Femur (tissue), 1 donor: ENCODE results near the gene AP2B1.

Experiments
- DNase-seq: peaks from one replicate; pipeline ENCODE4 v3.0.0-alpha.2; 2017

AP2B1 gene

GRCh38 chr17:35641032-35641431 lies 53.9 kb downstream of the AP2B1 start:
- DNase-seq: no peak

GRCh38 chr17:35645923-35646322 lies 58.8 kb downstream of the AP2B1 start:
- DNase-seq: no peak

- DNase-seq: no peak
Measured at GRCh38 chr17:35651467-35651866, 64.3 kb downstream of the AP2B1 start.

GRCh38 chr17:35653619-35654361 lies 66.7 kb downstream of the AP2B1 start:
- no peak for DNase-seq

GRCh38 chr17:35655303-35655702 lies 68.2 kb downstream of the AP2B1 start:
- DNase-seq: no peak

- DNase-seq: no peak
Measured at GRCh38 chr17:35660902-35661301, 73.8 kb downstream of the AP2B1 start.

- DNase-seq: no peak
Measured at GRCh38 chr17:35664685-35665084, 77.6 kb downstream of the AP2B1 start.

- no peak for DNase-seq
Measured at GRCh38 chr17:35665662-35666061, 78.5 kb downstream of the AP2B1 start.

GRCh38 chr17:35666070-35666469 lies 78.9 kb downstream of the AP2B1 start:
- DNase-seq: no peak

- DNase-seq: no peak
Measured at GRCh38 chr17:35666967-35667532, 79.9 kb downstream of the AP2B1 start.

GRCh38 chr17:35668802-35669201 lies 81.7 kb downstream of the AP2B1 start:
- no peak for DNase-seq

- no peak for DNase-seq
Measured at GRCh38 chr17:35674552-35674951, 87.4 kb downstream of the AP2B1 start.

- DNase-seq: no peak
Measured at GRCh38 chr17:35676441-35676840, 89.3 kb downstream of the AP2B1 start.

GRCh38 chr17:35679007-35679682 lies 92.0 kb downstream of the AP2B1 start:
- DNase-seq: no peak

GRCh38 chr17:35683591-35683990 lies 96.5 kb downstream of the AP2B1 start:
- no peak for DNase-seq

GRCh38 chr17:35684055-35684802 lies 97.1 kb downstream of the AP2B1 start:
- no peak for DNase-seq

- no peak for DNase-seq
Measured at GRCh38 chr17:35692512-35693210, 105.5 kb downstream of the AP2B1 start.

GRCh38 chr17:35693662-35694061 lies 106.5 kb downstream of the AP2B1 start:
- DNase-seq: no peak

GRCh38 chr17:35694906-35695305 lies 107.8 kb downstream of the AP2B1 start:
- DNase-seq: no peak

- no peak for DNase-seq
Measured at GRCh38 chr17:35695613-35696012, 108.5 kb downstream of the AP2B1 start.

GRCh38 chr17:35698800-35699199 lies 111.7 kb downstream of the AP2B1 start:
- no peak for DNase-seq

- no peak for DNase-seq
Measured at GRCh38 chr17:35700150-35700549, 113.0 kb downstream of the AP2B1 start.

- no peak for DNase-seq
Measured at GRCh38 chr17:35701491-35701890, 114.4 kb downstream of the AP2B1 start.
